ENCODE data around the gene NT5C3B. TPM values are rescaled to one million over a fixed set of nuclear protein-coding genes. Genes with fewer than 3 reads are reported as not detected.

NT5C3B gene
- polyA plus RNA-seq, 1 donor (not counting 4 experiments of a cell fraction or from before 2014, with no cell fraction given) = 109 TPM

DNA sequence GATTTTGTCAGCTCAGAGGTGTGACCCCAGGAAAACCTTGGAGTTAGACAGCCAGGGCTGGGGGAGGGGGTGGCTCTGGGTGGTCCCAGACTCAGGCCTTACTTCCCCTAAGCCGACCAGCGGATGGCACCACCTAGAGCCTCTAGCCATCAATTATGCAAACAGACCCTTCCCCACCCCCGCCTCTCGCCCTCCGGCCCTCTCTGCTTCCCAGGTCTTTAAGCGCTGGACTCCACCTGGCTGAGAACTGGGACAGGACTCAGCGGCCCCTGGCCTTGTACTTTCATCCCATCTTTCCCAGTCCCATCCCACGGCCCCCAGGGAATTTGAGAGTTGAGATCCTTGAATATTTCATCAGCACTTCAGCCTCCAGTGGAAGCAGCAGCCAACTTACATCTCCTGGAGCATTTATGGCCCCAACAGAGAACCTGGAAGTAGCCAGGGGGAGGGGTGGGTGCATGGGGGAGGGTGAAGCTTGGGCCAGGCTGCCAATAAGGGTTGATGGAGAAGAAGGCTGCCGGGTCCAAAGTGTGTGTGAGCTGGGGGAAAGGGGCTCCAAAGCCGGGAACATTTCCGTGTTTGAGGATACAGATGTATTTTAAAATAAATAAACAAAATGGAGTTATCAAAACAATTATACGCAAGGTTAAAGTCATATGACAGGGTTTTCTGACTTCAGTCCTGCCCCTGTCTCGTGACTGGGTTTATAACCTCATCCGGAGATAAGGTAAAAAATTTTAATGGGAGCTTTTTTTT lies 42.1 kb downstream of the NT5C3B start:
- dilution Hi-C loops (cut with MboI; ENCODE audit: extremely low pct_ligation_motif_present, low sequenced_read_pairs) = no loop called here
- H3K36me3 ChIP-seq (ENCODE audit: control insufficient read depth in 2 of 2, extremely low read depth in 1 of 2, insufficient read depth in 2 of 2, low read length in 2 of 2) = no peaks in the 10 kb centered on the region
- H3K4me3 ChIP-seq (ENCODE audit: control insufficient read depth in 2 of 3, extremely low read depth in 1 of 3, insufficient read depth in 2 of 3, low read depth in 1 of 3, low read length in 3 of 3) = peak overlapping the region; percentile 31 to 62 (median 49)
- no peaks in the 10 kb centered on the region for H3K9me3 ChIP-seq (ENCODE audit: control insufficient read depth, low read depth, low read length)
- no peaks in the 10 kb centered on the region for H3K9me1 ChIP-seq (ENCODE audit: control insufficient read depth, extremely low read depth, insufficient read depth, low read length)
- DNase-seq (ENCODE audit: low read depth, low spot score) (no peak), FAIRE-seq (no peak)
- H3K9ac ChIP-seq (ENCODE audit: control insufficient read depth, extremely low read depth, insufficient read depth, low read length) = peak overlapping the region; percentile 86
- no peak for TF ChIP-seq EZH2 (IDR thresholded peaks at IDR 0.05; ENCODE audit: low read length)
- TF ChIP-seq, protein P1, sequence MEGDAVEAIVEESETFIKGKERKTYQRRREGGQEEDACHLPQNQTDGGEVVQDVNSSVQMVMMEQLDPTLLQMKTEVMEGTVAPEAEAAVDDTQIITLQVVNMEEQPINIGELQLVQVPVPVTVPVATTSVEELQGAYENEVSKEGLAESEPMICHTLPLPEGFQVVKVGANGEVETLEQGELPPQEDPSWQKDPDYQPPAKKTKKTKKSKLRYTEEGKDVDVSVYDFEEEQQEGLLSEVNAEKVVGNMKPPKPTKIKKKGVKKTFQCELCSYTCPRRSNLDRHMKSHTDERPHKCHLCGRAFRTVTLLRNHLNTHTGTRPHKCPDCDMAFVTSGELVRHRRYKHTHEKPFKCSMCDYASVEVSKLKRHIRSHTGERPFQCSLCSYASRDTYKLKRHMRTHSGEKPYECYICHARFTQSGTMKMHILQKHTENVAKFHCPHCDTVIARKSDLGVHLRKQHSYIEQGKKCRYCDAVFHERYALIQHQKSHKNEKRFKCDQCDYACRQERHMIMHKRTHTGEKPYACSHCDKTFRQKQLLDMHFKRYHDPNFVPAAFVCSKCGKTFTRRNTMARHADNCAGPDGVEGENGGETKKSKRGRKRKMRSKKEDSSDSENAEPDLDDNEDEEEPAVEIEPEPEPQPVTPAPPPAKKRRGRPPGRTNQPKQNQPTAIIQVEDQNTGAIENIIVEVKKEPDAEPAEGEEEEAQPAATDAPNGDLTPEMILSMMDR (optimal IDR thresholded peaks at IDR 0.05 in 1 of 3, IDR thresholded peaks at IDR 0.05 in 1 of 3, conservative IDR thresholded peaks at IDR 0.05 in 1 of 3; ENCODE audit: extremely low read depth in 1 of 3, insufficient read depth in 2 of 3, low read length in 3 of 3) = no peak
- H4K20me1 ChIP-seq (ENCODE audit: control insufficient read depth, extremely low read depth, insufficient read depth, low read length) = no peaks in the 10 kb centered on the region
- H3K27ac ChIP-seq (ENCODE audit: control insufficient read depth, insufficient read depth, low read length) = peak overlapping the region; percentile 97
- H3K4me1 ChIP-seq (ENCODE audit: control insufficient read depth, extremely low read depth, insufficient read depth, low read length) = peaks cover 38% of the 10 kb centered on the region
- no peaks in the 10 kb centered on the region for H3K79me2 ChIP-seq (ENCODE audit: control insufficient read depth, insufficient read depth, low read length)
- peak overlapping the region; percentile 92 for H3K4me2 ChIP-seq (ENCODE audit: control insufficient read depth, extremely low read depth, insufficient read depth, low read depth, low read length)
- H2AFZ ChIP-seq (ENCODE audit: control insufficient read depth, low read length) = no peak overlapping the region
- H3K27me3 ChIP-seq (ENCODE audit: control insufficient read depth, extremely low read depth, insufficient read depth, low read length) = no peaks in the 10 kb centered on the region

DNA sequence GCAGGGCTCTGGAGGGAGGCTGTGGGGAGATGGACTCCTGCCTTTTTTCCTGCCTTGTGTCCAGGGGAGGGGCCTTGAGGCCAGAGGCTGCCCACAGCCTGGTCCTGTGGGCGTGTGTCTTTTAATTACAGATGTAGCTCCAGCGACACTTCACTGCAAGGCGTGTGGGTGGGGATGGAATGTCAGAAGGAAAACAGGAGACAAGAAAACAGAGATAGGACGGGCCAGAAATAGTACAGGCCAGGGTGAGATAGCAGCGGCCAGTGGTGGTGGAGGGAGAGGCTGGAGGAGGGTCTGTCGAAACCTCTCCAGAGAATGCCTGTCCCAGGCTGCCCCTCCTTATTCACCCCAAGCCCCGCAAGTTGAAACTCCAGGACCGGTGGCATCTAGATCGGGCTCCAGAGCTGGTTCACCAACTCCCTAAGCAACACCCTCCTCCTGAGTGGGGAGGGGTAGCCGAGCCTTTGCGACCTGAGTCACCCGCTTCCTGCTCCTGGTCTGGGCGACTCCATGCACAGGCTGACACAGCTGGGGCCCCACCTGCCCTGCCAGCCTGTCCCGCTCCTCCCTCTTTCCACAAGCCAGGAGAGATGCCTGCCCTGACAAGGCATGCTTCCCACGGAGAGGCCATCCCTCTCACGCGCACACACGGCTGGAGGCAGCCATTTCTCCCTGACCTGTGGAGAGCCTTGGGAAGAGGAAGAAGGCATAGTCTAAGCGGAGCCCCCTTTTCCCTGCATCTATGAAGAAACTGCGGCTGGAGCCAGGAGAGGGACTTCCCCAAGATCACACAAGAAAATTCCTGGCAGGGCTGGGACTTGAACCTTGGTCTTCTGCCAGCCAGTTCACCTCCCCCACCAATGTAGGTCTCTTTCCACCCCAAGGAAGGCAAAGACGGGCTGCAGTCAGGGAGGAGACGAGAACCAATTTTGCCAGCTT lies 42.9 kb downstream of the NT5C3B start:
- H2AFZ ChIP-seq (ENCODE audit: control insufficient read depth, low read length) = peak overlapping the region; percentile 63
- H3K4me2 ChIP-seq (ENCODE audit: control insufficient read depth, extremely low read depth, insufficient read depth, low read depth, low read length) = peak overlapping the region; percentile 92
- FAIRE-seq = peak; percentile 73
- H3K9me3 ChIP-seq (ENCODE audit: control insufficient read depth, low read depth, low read length) = no peaks in the 10 kb centered on the region
- peaks cover 43% of the 10 kb centered on the region for H3K4me1 ChIP-seq (ENCODE audit: control insufficient read depth, extremely low read depth, insufficient read depth, low read length)
- peak; percentile 77 for DNase-seq (ENCODE audit: low read depth, low spot score)
- H4K20me1 ChIP-seq (ENCODE audit: control insufficient read depth, extremely low read depth, insufficient read depth, low read length) = no peaks in the 10 kb centered on the region
- peak overlapping the region; percentile 31 to 62 (median 49) for H3K4me3 ChIP-seq (ENCODE audit: control insufficient read depth in 2 of 3, extremely low read depth in 1 of 3, insufficient read depth in 2 of 3, low read depth in 1 of 3, low read length in 3 of 3)
- H3K27ac ChIP-seq (ENCODE audit: control insufficient read depth, insufficient read depth, low read length) = peak overlapping the region; percentile 97
- peak overlapping the region; percentile 86 for H3K9ac ChIP-seq (ENCODE audit: control insufficient read depth, extremely low read depth, insufficient read depth, low read length)
- no peaks in the 10 kb centered on the region for H3K36me3 ChIP-seq (ENCODE audit: control insufficient read depth in 2 of 2, extremely low read depth in 1 of 2, insufficient read depth in 2 of 2, low read length in 2 of 2)
- no peaks in the 10 kb centered on the region for H3K9me1 ChIP-seq (ENCODE audit: control insufficient read depth, extremely low read depth, insufficient read depth, low read length)
- dilution Hi-C loops (cut with MboI; ENCODE audit: extremely low pct_ligation_motif_present, low sequenced_read_pairs) = no loop called here
- no peaks in the 10 kb centered on the region for H3K79me2 ChIP-seq (ENCODE audit: control insufficient read depth, insufficient read depth, low read length)
- H3K27me3 ChIP-seq (ENCODE audit: control insufficient read depth, extremely low read depth, insufficient read depth, low read length) = no peaks in the 10 kb centered on the region
- TF ChIP-seq, protein P1 (optimal IDR thresholded peaks at IDR 0.05 in 1 of 3, IDR thresholded peaks at IDR 0.05 in 1 of 3, conservative IDR thresholded peaks at IDR 0.05 in 1 of 3; ENCODE audit: extremely low read depth in 1 of 3, insufficient read depth in 2 of 3, low read length in 3 of 3) = no peak
- TF ChIP-seq EZH2 (IDR thresholded peaks at IDR 0.05; ENCODE audit: low read length) = no peak
